Prostate gland (tissue), 2 donors: Measurements from ENCODE around the gene DLK1.

Source experiments
- POLR2AphosphoS5 ChIP-seq: sonication (generic); formaldehyde crosslinking; IDR thresholded peaks from one replicate; pipeline ENCODE4 v1.6.1; 2017; ENCODE audit warnings: antibody characterized with exemption
- TF ChIP-seq, protein P1 (sequence below), 4 experiments: fragments of 200-600 bp in 2 of 4; fragments of 450-650 bp in 2 of 4; sonication (generic) in 2 of 4; IDR thresholded peaks; 1 replicate in 3 of 4; 2 replicates in 1 of 4; pipeline ENCODE4 v1.5.1; 2016 to 2019; ENCODE audit warnings: antibody characterized with exemption in 4 of 4, mild to moderate bottlenecking in 2 of 4, moderate library complexity in 2 of 4

DNA sequence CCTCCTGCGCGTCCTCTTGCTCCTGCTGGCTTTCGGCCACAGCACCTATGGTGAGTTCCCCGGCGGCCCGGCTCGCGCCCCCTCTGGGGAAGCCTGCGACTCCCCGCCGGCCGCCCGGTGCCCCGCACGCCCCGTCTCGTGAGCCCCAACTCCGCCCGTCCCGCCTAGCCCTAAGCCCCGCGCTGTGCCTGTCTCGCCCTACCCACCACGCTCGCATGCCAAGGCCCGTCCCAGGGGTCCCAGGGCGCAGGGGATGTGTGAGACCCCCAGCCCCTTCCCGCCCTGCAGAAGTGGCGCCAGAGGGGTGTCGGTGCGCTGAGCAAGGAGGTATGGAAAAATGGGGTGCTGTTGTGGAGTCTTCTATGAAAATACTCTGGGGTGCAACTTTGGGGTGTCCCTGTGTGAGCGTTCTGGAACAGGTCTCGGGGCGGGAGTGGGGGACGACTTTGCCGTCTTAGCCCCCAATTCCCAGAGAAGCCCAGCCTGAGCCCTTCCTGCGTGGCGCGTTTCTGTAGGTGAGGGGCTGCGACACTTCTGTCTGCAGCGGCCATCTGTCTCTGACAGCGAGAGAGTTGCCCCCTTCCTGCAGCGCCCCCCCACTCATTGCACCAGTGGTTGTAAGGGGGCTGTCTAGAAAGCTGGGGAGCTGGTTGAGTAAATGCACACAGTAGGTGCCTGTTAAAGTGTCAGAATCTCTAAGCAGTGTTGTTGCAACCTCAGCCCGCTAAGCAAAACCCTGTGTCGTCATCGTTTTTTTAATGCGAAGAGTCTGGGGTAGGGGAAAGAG is 587 bp downstream of the DLK1 start:
- TF ChIP-seq, protein P1, sequence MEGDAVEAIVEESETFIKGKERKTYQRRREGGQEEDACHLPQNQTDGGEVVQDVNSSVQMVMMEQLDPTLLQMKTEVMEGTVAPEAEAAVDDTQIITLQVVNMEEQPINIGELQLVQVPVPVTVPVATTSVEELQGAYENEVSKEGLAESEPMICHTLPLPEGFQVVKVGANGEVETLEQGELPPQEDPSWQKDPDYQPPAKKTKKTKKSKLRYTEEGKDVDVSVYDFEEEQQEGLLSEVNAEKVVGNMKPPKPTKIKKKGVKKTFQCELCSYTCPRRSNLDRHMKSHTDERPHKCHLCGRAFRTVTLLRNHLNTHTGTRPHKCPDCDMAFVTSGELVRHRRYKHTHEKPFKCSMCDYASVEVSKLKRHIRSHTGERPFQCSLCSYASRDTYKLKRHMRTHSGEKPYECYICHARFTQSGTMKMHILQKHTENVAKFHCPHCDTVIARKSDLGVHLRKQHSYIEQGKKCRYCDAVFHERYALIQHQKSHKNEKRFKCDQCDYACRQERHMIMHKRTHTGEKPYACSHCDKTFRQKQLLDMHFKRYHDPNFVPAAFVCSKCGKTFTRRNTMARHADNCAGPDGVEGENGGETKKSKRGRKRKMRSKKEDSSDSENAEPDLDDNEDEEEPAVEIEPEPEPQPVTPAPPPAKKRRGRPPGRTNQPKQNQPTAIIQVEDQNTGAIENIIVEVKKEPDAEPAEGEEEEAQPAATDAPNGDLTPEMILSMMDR (IDR thresholded peaks at IDR 0.05): no peak
- TF ChIP-seq POLR2AphosphoS5: no peak
